Kidney epithelial cell (primary cell): Measurements from ENCODE around the gene GPSM1. TPM values are rescaled to one million over a fixed set of nuclear protein-coding genes. Genes with fewer than 3 reads are reported as not detected.

Experiments
- DNase-seq: peaks from one replicate; pipeline ENCODE4 v3.0.0-alpha.2; 2010; ENCODE audit warnings: low read depth
- H3K27me3 ChIP-seq: 2 replicates; pipeline ENCODE4 v1.6.0; 2011; ENCODE audit warnings: low read length; ENCODE audit not compliant: control insufficient read depth, insufficient read depth
- H3K36me3 ChIP-seq: 2 replicates; pipeline ENCODE4 v1.5.1; 2011; ENCODE audit warnings: low read length; ENCODE audit not compliant: control insufficient read depth, insufficient read depth
- H3K4me3 ChIP-seq: 2 replicates; pipeline ENCODE4 v1.5.1; 2011; ENCODE audit warnings: low read depth, mild to moderate bottlenecking, control low read depth, low read length
- total RNA-seq: library from RNA; depleted of rRNA; stranded (reverse); fragments of >200 nt; gene quantifications from 2 replicates; pipeline ENCODE4 v1.2.3, GENCODE V29; 2015
- TF ChIP-seq, protein P1 (sequence below): IDR thresholded peaks from 2 replicates; pipeline ENCODE4 v1.5.1; 2011; ENCODE audit warnings: mild to moderate bottlenecking, moderate library complexity, low read length, control low read depth, inconsistent platforms; ENCODE audit not compliant: insufficient read depth, poor library complexity, severe bottlenecking

Gene GPSM1
- total RNA-seq, 1 donor from 2014 or later = 31.8 TPM

DNA sequence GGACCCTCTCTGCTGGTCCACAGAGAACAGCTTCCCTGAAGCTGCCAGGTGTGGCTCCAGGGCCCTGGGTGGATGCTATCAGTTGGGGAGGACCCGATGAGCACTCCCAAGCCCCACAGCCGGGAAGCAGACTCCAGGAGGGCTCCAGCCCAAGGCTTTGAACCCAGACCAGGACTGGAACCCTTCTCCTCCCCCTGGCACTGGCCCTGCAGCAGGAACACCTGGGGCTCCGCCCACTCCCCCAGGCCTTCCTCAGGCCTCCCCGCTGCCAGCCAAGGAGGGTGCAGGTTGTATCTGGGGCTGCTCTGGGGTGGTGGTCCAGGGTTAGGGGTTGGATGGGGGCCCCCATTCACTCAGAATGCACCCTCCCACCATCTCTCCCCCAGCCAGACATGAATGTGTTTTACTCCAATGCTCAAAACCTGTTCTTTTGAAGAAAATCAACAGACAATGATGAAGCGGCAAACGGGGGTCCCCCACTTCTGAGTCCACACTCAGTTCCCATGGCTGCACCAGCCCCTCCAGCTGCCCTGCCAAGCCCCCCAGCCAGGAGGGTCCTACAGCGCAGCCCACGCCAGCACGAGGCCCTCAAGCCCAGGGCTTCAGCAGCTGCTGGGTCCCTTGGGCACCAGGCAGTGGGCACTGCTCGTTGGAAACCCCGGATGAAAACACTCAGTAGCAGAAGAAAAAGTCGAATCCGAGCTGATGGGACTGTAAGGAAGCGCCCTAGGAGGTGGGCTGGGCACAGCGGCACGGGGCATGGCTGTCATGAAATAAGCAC lies 46.6 kb upstream of the GPSM1 start:
- no peak overlapping the region for H3K4me3 ChIP-seq
- H3K27me3 ChIP-seq = peaks cover 24% of the 10 kb centered on the region
- no peak for DNase-seq
- no peaks in the 10 kb centered on the region for H3K36me3 ChIP-seq
- TF ChIP-seq, protein P1, sequence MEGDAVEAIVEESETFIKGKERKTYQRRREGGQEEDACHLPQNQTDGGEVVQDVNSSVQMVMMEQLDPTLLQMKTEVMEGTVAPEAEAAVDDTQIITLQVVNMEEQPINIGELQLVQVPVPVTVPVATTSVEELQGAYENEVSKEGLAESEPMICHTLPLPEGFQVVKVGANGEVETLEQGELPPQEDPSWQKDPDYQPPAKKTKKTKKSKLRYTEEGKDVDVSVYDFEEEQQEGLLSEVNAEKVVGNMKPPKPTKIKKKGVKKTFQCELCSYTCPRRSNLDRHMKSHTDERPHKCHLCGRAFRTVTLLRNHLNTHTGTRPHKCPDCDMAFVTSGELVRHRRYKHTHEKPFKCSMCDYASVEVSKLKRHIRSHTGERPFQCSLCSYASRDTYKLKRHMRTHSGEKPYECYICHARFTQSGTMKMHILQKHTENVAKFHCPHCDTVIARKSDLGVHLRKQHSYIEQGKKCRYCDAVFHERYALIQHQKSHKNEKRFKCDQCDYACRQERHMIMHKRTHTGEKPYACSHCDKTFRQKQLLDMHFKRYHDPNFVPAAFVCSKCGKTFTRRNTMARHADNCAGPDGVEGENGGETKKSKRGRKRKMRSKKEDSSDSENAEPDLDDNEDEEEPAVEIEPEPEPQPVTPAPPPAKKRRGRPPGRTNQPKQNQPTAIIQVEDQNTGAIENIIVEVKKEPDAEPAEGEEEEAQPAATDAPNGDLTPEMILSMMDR = no peak

DNA sequence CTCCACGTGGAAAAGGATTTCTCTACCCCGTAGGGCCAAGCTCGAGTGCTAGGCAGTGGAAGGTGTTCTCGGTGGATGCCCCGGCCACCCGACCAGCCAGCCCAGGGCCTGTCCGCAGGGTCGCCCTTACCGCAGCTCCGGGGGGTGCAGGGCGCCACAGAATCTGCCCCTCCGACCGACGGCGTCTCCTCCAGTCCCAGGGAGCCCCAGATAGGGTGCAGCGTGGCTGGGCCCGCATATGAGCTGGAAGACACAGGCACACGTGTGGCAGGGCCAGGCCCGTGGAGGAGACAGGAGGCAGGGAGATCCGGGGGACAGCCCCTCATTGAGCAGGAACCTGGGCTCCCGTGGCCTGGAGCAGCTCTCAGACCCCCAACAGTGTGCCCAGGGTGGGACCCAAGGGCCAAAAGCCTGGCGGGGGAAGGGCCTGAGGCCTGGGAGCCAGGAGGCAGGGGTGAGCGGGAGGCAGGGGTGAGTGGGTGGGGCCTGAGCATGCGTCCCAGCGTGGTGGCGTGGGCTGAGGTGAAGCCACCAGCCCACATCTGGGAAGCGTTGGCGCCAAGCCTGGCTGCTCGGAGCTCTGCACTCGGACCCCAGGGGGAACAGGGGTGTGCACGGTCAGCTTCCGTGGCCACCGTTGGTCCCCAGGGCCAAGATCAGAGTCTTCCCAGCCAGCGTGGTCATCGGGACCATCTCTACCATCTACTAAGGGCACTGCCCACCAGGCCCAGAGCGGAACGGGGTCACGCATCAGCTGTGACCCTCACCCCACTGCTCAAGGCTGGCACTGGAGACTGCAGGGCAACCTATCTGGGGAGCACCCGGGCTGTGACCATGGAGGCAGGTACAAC lies 45.7 kb upstream of the GPSM1 start:
- H3K36me3 ChIP-seq = no peaks in the 10 kb centered on the region
- H3K27me3 ChIP-seq = peaks cover 19% of the 10 kb centered on the region
- no peak overlapping the region for H3K4me3 ChIP-seq
- DNase-seq = no peak
- TF ChIP-seq, protein P1 = no peak

DNA sequence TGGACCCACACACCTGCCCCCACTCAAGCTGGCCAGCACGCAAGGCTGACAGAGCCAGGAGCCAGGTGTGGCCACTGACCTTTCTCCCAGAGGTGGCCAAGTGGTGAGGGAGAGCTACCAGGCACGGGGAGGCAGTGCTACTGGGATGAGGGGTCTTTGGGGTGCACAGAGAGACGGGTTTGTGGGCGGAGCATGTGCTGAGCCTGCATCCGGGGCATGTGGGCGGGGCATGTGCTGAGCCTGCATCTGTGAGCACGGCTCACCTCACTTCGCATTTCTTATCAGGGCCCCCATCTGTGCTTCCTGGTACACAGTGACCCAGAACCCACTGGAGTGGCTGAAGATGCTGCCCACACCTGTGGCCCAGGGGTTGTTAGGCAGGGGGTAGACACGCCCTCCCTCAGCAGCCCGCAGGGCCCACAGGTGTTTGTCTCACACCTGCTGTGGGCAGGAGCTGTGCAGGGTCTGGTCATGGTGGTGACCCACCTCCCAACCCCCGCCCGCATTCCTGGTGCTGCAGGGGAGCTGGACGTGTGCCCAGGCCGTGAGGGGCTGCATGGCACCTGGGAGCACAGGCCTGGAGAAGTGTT lies 45.0 kb upstream of the GPSM1 start:
- TF ChIP-seq, protein P1 = no peak
- Histone ChIP-seq H3K4me3 (no peak overlapping the region), H3K36me3 (no peaks in the 10 kb centered on the region), H3K27me3 (peaks cover 15% of the 10 kb centered on the region)
- no peak for DNase-seq

DNA sequence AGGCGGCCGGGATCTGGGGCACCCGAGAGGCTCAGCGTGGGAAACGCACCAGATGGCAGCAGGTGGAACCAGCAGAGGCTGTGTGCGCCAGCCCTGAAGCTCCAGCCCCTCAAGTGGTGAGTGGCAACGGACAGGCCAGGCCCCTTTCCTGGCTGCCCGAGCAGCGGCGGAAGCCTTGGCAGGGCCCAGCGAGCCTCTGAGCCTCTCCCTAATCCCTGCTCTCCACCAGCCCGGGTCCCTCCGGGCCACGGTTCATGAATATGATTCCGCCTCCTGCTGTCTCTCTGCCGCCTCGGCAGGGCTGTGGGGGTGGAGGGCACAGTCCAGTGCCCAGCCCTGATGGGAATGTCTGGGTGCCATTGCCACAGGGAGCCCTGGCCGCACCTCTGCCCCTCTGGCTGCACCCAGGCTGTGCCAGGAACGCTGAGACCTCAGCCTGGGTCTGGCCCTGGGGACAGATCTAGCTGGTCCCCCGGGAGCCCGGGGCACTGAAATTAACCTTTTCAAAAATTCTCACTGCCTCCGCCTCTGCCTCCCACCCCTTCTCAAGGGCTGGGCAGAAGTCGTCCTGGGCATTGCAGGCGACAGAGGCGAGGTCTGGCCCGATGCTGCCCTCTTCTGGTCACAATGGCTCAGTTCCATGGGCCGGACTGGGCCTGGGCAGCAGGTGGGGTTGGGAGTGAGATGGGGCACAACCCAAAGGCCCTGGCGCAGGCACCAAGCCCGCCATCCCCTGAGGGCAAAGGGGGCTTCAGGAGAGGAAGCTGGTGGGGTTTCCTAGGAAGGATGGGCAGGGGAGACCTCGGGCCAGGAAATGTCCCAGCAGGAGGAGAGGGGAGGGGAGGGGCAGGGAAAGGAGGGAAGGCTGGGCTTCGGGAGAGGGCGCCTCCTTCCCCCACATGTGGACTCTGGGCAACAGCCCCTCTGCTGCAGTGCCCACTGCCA lies 43.8 kb upstream of the GPSM1 start:
- no peaks in the 10 kb centered on the region for H3K36me3 ChIP-seq
- peak; percentile 18 for DNase-seq
- TF ChIP-seq, protein P1 = peak; percentile 88
- peaks cover 9% of the 10 kb centered on the region for H3K27me3 ChIP-seq
- no peak overlapping the region for H3K4me3 ChIP-seq

DNA sequence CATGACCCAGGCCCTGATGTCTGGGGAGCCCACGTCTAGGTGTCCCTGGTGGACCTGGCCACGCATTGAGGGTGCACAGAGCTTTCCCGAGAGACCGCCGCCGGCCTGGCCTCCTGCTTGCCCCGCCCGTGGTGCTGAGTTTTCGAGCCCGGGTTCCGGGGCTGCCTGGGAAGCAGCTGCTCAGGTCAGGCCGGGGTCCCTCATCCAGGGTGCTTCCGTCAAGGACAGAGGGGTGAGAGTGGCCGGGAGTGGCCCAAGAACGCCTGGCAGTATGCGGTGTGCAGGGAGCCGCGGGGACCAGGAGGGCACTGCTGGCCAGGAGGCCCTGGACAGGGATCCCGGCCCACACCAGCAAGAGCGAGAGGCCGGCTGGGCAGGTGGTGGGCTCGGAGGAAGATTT lies 43.0 kb upstream of the GPSM1 start:
- DNase-seq = no peak
- H3K4me3 ChIP-seq = no peak overlapping the region
- TF ChIP-seq, protein P1 = no peak
- H3K36me3 ChIP-seq = no peaks in the 10 kb centered on the region
- H3K27me3 ChIP-seq = peaks cover 9% of the 10 kb centered on the region
